Stimulated activated CD8-positive, alpha-beta memory T cell treated with anti-CD3 and anti-CD28 coated beads, Interleukin-7, amount 100 ng/mL, for 24 hours (primary cell): Measurements from ENCODE around the gene PNPLA3.
A peak's percentile ranks its signal among the peaks of the same experiment; 100 is the strongest.

Source experiments
- DNase-seq: peaks from one replicate; pipeline ENCODE4 v3.0.0-alpha.2; 2020; ENCODE audit warnings: low read depth

The PNPLA3 gene, protein sequence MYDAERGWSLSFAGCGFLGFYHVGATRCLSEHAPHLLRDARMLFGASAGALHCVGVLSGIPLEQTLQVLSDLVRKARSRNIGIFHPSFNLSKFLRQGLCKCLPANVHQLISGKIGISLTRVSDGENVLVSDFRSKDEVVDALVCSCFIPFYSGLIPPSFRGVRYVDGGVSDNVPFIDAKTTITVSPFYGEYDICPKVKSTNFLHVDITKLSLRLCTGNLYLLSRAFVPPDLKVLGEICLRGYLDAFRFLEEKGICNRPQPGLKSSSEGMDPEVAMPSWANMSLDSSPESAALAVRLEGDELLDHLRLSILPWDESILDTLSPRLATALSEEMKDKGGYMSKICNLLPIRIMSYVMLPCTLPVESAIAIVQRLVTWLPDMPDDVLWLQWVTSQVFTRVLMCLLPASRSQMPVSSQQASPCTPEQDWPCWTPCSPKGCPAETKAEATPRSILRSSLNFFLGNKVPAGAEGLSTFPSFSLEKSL

GRCh38 chr22:43923631-43924464 lies at the start of gene PNPLA3:
Gene PNPLA3 (plus strand): TSS chr22:43923805. CDS start chr22:43923912, 107 bp downstream.
- peak; percentile 55 for DNase-seq

GRCh38 chr22:43876866-43877509 lies 46.6 kb upstream of the PNPLA3 start:
- no peak for DNase-seq

- no peak for DNase-seq
These were observed 45.4 kb upstream of the PNPLA3 start for GRCh38 chr22:43878079-43878795.

- no peak for DNase-seq
These were observed 44.6 kb upstream of the PNPLA3 start for GRCh38 chr22:43878831-43879550.

DNA sequence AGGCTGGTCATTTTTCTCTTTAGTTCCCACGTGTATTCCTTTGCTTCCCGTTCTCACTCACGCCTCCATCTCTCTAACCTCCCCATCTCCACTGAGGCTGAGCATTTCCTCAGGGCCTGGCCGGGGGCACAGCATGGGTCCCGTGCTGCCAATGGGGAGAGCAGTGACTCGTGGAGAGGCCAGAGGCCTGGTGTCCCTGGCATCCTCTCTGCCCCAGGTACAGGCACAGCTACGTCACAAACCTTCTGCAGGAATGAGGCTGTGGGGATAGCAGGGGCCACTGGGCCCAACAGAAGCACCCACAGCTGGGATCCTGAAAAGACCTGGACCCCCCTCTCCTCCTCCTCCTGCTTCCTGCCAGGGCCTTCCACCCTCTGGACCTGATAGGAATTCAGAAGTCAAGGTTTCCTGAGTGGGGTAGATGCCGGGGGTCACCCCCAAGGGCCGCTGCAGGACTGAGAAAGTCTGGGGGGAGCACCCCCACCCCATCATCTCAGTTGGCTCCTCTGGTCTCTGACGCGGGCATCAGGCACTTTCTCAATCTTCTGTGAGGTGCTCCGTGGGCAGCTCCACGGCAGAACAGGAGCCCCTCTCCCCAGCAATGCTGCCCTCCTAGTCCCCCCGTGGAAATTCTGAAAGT lies 43.6 kb upstream of the PNPLA3 start:
- no peak for DNase-seq

DNA sequence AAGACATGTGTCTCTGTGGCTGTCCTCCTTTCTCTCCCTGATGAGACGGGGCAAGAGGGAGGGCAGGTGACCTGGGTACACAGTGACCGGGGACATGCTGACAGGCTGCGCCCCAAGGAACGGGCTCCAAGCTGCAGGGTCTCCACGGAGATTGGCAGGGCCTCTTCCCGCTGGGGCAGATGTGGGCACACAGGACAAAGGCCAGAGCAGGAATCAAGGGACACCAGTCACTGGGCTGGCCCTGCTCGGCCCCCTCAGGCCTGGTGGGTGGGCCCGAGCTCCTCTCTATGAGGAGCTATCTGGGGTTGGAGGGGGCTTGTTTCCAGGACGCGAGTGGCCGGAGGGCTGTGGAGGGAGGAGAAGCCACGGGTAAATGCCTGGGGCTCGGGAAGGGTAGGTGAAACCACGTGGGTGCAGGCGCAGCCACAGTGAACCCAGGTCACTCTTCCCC lies 43.0 kb upstream of the PNPLA3 start:
- DNase-seq, result no peak

- DNase-seq, result no peak
These were observed 42.2 kb upstream of the PNPLA3 start for GRCh38 chr22:43881091-43882061.

- DNase-seq, result no peak
These were observed 41.4 kb upstream of the PNPLA3 start for GRCh38 chr22:43882122-43882767.

DNA sequence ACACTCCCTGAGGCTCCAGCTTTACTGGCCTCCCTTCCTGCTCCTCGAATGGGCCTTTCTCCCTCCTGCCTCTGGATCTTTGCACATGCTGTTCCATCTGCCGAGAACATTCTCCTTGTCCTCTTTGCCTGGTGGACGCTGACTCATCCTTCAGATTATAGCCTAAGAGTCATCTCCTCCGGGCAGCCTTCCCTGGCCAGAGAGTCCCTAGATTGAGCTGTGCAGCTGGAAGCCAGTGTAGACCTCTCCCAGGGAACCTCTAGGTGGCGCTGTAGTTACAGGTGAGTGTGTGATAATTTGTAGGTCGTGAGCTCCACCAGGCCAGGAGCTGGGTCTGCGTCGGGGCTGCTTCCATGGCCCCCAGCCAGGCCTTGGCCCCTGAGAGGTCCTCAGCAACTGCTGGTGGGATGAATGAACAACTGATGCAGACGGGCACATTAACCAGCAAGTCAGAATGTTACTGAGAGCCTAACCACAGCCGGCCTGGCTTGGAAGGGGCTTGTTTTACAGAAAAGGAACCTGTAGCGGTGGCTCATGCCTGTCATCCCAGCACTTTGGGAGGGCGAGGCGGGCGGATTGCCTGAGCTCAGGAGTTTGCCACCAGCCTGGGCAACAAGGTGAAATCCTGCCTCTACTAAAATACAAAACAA lies 40.5 kb upstream of the PNPLA3 start:
- DNase-seq, result no peak

DNA sequence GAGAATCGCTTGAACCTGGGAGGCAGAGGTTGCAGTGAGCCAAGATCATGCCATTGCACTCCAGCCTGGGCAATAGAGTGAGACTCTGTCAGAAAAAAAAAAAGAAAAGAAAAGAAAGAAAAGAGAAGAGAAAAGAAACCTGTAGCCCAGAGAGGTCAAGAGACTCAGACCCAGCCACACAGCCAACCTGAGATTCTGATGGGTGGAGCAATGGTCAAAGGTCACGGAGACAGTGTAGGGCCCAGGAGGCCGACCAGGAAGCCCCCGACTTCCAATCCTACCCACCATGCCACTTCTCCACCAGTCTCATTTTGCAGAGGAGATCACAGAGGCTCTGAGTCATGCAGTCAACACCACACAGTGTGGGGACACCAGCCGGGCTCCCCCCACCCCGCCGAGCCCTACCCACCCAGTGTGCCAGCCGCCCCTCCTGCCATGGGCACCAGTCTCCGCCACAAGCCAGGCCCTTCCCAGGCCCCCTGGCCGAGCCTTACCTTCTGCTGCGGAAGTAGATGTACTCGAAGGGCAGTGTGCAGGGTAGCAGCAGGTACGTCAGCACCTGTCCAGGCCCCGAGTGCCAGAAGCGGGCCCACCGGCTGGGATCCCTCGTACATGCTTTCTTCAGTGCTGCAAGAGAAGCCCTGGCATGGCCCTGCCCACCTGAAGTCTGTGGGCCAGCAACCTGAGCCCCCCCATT lies 39.7 kb upstream of the PNPLA3 start:
- no peak for DNase-seq

DNA sequence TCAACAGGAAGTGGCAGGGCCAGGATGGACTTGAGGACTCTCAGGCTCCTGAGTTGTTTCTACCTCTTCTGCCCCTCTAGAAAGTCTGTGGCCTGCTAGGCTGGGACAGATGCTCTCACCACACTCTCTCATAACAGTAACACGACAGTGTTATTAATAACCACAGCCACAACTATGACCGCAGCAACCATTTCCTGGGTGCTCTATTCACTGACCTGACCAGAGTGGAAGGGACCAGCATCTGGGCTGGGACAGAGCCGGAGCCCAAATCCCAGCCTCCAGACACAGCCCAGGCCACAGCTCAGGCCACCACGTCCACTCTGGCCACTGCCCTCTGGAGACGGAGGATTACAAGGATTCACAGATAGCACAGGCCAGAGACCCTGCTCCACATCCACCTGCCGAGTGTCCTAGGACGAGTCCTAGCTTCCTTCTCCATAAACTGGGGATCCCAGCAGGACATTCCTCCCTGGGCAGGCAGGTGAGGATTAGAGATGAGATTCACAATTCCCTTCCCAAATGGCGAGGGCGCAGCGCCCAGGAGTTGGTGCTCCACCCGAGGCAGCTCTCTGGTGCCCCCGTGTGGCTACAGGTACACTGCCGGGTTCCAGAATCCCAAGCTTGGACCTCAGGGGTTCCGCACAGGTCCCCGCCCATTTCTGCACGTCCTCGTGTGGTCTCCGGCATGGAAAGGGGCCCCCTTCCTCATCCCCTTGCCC lies 38.8 kb upstream of the PNPLA3 start:
- peak; percentile 37 for DNase-seq

DNA sequence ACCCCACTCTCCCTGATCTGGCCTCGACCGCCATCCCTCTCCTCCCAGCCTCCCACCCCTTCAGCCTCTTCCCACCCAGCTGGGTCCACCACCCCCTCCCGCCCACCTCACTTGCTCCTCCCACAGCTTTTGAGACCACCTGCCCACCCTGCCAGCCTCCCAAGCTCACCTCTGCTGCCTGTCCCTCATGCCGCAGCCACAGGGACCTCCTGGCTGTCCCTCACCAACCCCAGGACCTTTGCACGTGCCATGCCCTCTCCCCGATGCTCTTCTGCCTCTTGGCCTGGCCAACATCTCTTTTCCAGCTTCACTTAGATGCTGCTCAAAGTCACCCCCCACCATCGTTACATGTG lies 38.3 kb upstream of the PNPLA3 start:
- no peak for DNase-seq

DNA sequence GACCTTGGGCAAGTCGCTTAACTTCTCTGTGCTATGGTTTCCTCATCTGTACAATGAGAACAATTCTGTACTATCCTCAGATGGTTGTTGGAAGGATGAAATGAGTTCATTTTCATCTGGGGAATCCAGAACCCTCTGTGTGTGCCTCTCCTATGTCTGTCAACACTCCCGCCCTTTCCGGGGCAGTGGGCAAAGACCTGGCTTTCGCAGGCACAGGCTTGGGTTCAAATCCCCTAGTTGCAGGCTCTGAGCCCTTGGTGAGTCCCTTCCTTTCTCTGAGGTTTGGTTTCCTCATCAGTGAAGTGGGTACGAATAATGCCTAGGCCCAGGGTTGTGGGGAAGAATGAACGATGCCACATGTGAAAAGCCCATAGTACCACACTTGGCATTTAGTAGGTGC lies 37.8 kb upstream of the PNPLA3 start:
- DNase-seq, result no peak

- no peak for DNase-seq
These were observed 37.4 kb upstream of the PNPLA3 start for GRCh38 chr22:43886231-43886630.

- DNase-seq, result no peak
These were observed 36.2 kb upstream of the PNPLA3 start for GRCh38 chr22:43887391-43887790.

GRCh38 chr22:43888740-43889139 lies 34.9 kb upstream of the PNPLA3 start:
- no peak for DNase-seq

DNA sequence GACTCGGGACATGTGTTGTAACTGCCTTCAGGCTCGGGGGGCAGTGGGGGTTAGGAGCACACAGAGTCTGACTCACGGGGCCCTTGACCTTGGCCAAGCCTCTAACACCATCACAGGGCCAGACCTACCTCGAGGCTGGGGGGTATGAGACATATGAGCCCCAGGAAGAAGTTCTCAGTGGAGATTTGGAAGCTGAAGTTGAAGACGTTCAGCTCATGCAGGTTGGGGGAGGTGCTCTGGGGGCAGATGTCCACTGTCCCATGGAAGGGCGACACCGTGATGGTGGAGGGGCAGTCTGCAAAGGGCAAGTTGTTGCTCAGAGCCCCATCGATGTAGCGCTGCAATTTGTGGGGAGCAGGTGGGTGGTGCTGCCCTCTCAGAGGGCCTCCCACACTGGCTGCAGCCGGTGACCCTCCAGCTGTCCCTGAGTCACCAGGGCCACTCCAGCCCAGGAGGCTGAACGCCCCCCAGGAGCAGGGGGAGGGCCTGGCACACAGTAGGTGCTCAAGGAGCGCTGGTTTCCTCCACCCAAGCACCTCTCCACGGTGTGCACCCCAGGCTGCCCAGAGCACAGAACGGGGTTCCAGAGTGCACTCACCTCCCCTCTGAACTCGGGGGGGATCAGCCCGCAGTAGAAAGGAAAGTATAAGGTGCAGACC lies 34.3 kb upstream of the PNPLA3 start:
- no peak for DNase-seq
